Measurements from ENCODE around the gene NRXN3. TPM values are rescaled to one million over a fixed set of nuclear protein-coding genes. Genes with fewer than 3 reads are reported as not detected.

Gene NRXN3
- total and polyA plus RNA-seq, 2 of the 4 experiments (the other 2 are of a cell fraction) = 4.8 to 25.1 TPM

GRCh38 chr14:79186523-79186922, 1016.4 kb downstream of the NRXN3 start:
- H4K8ac ChIP-seq (ENCODE audit: low read depth in 2 of 2, low read length in 2 of 2) = no peak overlapping the region
- H2AK9ac ChIP-seq (replicated peaks; ENCODE audit: low read depth, low read length, poor library complexity) = no peak overlapping the region
- no peak overlapping the region for H3K18ac ChIP-seq (ENCODE audit: low read depth, low read length)
- no peak overlapping the region for H2BK5ac ChIP-seq (ENCODE audit: low read depth, low read length, poor library complexity, severe bottlenecking)
- H2BK120ac ChIP-seq (ENCODE audit: low read depth, low read length) = no peak overlapping the region
- H3K79me1 ChIP-seq (ENCODE audit: low read depth in 1 of 2, low read length in 2 of 2) = no peaks in the 10 kb centered on the region
- H4K91ac ChIP-seq (ENCODE audit: insufficient read depth, low read depth, low read length) = no peak overlapping the region
- no peak overlapping the region for H3K4me3 ChIP-seq (ENCODE audit: insufficient read depth, low read depth, low read length)
- H3K27me3 ChIP-seq (ENCODE audit: control insufficient read depth, insufficient read depth, low read length) = peaks cover 1% of the 10 kb centered on the region; the same call in 1 of the 2 replicates
- POLR2A ChIA-PET (ENCODE audit: unreplicated experiment) = no interaction called here
- no peak overlapping the region for H3K9ac ChIP-seq (ENCODE audit: low read depth, low read length)
- no CpG with 5 or more reads among the region's 3 CpGs for WGBS, 2 experiments (ENCODE audit: extremely low coverage in 2 of 2, insufficient read length in 1 of 2)
- no peak overlapping the region for H3K27ac ChIP-seq (ENCODE audit: insufficient read depth, low read length)
- H3K9me3 ChIP-seq (ENCODE audit: control insufficient read depth, insufficient read depth, low read length) = no peaks in the 10 kb centered on the region
- in situ Hi-C loops (cut with MboI; ENCODE audit: low sequenced_read_pairs) (no loop called here), intact Hi-C loops (cut with micrococcal nuclease) (no loop called here), dilution Hi-C loops (cut with HindIII; ENCODE audit: low sequenced_read_pairs, unreplicated experiment) (no loop called here)
- no peak overlapping the region for H3K4ac ChIP-seq (ENCODE audit: low read depth, low read length)
- no peak overlapping the region for H3K14ac ChIP-seq (replicated peaks; ENCODE audit: low read depth, low read length)
- CTCF ChIA-PET = no interaction called here
- H3K56ac ChIP-seq (ENCODE audit: extremely low read depth, insufficient read depth, low read length) = no peak overlapping the region
- no peaks in the 10 kb centered on the region for H3K36me3 ChIP-seq (ENCODE audit: control insufficient read depth, insufficient read depth, low read length)
- no peak overlapping the region for H4K5ac ChIP-seq (ENCODE audit: low read depth, low read length)
- TF ChIP-seq SMC3 (IDR thresholded peaks at IDR 0.05; ENCODE audit: low read depth, low read length) (no peak), FOS (IDR thresholded peaks at IDR 0.05; ENCODE audit: low read depth, low read length) (no peak), USF2 (IDR thresholded peaks at IDR 0.05; ENCODE audit: low read depth, low read length) (no peak), RCOR1 (IDR thresholded peaks at IDR 0.05; ENCODE audit: insufficient replicate concordance, low read length) (no peak), BHLHE40 (IDR thresholded peaks at IDR 0.05; ENCODE audit: low read depth, low read length) (no peak), MXI1 (IDR thresholded peaks at IDR 0.05; ENCODE audit: borderline replicate concordance, low read depth, low read length) (no peak), RFX5 (IDR thresholded peaks at IDR 0.05; ENCODE audit: low read depth, low read length) (no peak), CHD1 (IDR thresholded peaks at IDR 0.05; ENCODE audit: low read depth, low read length) (no peak), ELK1 (IDR thresholded peaks at IDR 0.05; ENCODE audit: borderline replicate concordance, low read depth, low read length) (no peak), CEBPB (IDR thresholded peaks at IDR 0.05; ENCODE audit: low read depth, low read length) (no peak), CTCF (conservative IDR thresholded peaks at IDR 0.05; ENCODE audit: low read depth, low read length) (no peak), NFE2L2 (IDR thresholded peaks at IDR 0.05; ENCODE audit: low read depth, low read length) (no peak), RAD21 (IDR thresholded peaks at IDR 0.05; ENCODE audit: low read length) (no peak), POLR2A (IDR thresholded peaks at IDR 0.05; ENCODE audit: low read depth, low read length) (no peak), MAFK (IDR thresholded peaks at IDR 0.05; ENCODE audit: low read depth, low read length) (no peak), MAZ (IDR thresholded peaks at IDR 0.05; ENCODE audit: borderline replicate concordance, low read depth, low read length) (no peak)
- no peak overlapping the region for H2AFZ ChIP-seq (replicated peaks; ENCODE audit: low read length, poor library complexity)
- no peak overlapping the region for H3K4me2 ChIP-seq (ENCODE audit: low read depth, low read length)
- no peak overlapping the region for H3K23ac ChIP-seq (ENCODE audit: low read depth, low read length)
- ATAC-seq (ENCODE audit: low read depth) = no peak
- H2BK20ac ChIP-seq (ENCODE audit: low read depth, low read length) = no peak overlapping the region
- H4K20me1 ChIP-seq (ENCODE audit: insufficient read depth, low read length) = no peaks in the 10 kb centered on the region
- BruUV-seq (replicated peaks) = no TSS peak
- no peak overlapping the region for H2BK15ac ChIP-seq (ENCODE audit: low read depth, low read length)
- no peaks in the 10 kb centered on the region for H3K9me1 ChIP-seq (ENCODE audit: insufficient read depth, low read length)
- no peaks in the 10 kb centered on the region for H3K4me1 ChIP-seq (ENCODE audit: control insufficient read depth, insufficient read depth, low read length)
- H2AK5ac ChIP-seq (ENCODE audit: low read depth, low read length) = no peak overlapping the region
- DNase-seq = peak; percentile 54

Data from IMR-90 (cell line).